HG03575 (cell line): ENCODE results near the gene AUH.

ENCODE experiments used
- ATAC-seq: cut with Tn5 transposase; IDR thresholded peaks from one replicate; pipeline ENCODE4 v1.9.1; 2021; ENCODE audit not compliant: unreplicated experiment, insufficient number of reproducible peaks, low FRiP score; ENCODE audit errors: extremely low read depth

The AUH gene

GRCh38 chr9:91222457-91222856, 139.3 kb downstream of the AUH start:
- ATAC-seq: no peak

DNA sequence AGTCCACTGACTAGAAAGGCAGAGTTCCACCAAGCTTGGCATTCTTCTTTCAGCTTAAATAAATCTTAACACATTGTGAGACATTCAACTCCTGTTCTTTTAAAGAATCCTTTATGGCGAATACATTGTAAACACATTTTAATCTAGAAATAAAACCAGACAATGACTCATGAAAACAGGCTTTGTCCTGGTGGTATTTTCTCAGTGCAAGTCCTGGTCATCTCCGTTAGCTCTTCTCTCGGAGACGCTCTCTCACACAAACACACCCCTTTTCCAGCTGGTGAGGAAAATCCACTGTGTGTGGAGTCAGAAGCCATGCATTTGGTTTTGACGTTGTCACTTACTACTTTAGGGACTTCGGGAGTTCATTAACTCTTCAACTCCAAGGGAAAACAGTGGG, 140.4 kb downstream of the AUH start:
- no peak for ATAC-seq

- no peak for ATAC-seq
Measured at GRCh38 chr9:91220491-91221135, 141.1 kb downstream of the AUH start.

GRCh38 chr9:91220021-91220420, 141.7 kb downstream of the AUH start:
- no peak for ATAC-seq

GRCh38 chr9:91219557-91219956, 142.2 kb downstream of the AUH start:
- no peak for ATAC-seq

DNA sequence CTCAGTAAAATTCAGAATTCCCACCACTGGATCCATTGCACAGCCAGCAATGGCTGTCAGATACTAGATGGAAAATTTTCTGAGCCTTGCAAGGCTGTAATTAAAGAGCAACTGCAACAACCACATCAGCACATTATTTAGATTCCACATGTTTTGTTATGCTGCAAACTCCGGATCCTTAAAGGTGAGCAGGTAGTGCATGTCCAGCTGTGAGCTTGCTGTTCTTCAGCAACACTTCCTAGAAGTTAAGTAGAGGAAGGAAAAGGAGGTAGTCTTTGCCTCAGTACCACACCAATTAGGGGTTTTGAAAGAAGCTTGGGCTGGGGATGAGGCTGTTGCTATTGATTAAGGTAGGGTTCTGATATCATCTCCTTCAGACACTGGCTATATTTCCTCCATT, 144.3 kb downstream of the AUH start:
- no peak for ATAC-seq

- ATAC-seq: no peak
Measured at GRCh38 chr9:91214867-91215266, 146.9 kb downstream of the AUH start.

DNA sequence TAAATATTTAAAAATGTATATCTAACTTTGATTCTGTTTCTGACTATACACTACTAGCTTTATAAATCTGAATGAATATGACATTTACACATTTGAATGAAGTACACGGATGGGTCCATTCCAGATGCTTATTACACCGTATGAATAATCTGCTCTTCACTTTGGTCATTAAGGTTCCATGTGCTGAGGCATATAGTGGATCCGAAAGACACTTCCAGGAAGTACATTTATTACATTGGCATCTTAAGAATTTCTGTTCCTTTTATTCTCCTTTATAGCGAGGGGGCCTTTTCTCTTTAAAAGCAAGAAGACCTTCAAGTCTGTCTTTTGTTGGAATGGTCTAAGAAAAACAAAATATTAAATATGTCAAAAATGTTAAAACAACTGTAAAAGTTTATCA, 147.6 kb downstream of the AUH start:
- ATAC-seq: no peak

DNA sequence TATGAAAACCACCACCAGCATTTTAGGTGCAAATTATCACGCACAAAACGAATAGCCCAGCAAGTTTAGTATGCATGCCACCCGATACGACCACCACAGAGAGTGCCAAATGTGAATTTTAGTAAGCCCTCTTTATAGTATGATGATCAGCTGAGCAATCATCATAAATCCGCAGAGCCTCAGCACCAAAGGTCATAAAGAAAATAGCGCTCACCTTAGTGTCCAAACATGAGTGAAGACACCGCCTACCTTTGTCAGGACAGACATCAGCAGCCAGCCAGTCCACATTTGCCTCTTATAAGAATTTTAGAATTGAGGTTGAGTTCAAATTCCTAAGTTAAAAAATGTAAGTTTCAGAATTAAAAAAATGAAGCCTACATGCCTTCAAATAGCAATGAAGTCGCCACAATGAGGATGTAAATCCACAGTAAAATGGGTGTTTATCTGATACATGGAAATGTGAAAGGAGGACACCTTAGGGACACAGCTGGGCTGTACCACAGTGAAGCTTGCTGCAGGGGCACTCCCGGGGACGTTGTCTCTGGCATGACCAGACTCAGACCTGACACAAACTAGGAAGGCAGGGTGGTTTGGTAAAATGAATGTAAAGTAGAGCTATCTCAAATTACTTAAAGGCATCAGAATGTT, 149.0 kb downstream of the AUH start:
- ATAC-seq: no peak

GRCh38 chr9:91211919-91212318, 149.8 kb downstream of the AUH start:
- ATAC-seq: no peak

GRCh38 chr9:91211414-91211813, 150.3 kb downstream of the AUH start:
- no peak for ATAC-seq

DNA sequence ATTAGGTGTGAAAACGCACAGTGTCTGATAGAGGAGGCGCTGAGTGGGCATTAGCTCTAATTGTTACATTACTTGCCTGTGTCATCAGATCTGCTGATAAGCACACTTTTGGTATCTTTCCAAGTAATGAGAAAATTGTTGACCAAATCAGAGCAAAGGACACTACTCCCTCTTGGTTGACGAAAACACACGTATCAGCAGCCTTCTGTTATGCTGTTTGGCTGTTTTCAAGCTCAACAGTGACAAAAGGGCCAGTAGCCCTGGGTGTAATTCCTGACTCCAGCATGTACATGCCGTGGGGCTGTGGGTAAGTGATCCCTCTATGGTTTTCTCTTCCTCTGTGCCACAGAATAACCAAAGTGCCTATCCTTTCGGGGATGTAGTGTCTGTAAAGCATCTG, 151.4 kb downstream of the AUH start:
- no peak for ATAC-seq

- no peak for ATAC-seq
Measured at GRCh38 chr9:91208837-91209236, 152.9 kb downstream of the AUH start.

DNA sequence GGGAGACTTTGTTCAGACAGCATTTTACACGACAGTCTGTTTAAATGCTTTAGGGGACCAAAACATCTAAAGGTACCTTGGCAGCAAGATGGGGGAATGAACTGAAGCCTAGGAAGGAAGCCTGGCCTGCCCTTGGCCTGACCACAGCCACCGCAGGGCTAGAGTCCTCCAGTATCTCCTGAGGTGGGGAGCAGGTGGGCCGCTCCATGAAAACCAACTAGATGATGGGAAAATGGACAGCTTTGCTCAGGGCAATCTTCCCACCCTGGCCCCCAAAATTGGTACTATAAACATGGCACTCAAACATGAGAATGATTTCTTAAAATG, 153.3 kb downstream of the AUH start:
- no peak for ATAC-seq

DNA sequence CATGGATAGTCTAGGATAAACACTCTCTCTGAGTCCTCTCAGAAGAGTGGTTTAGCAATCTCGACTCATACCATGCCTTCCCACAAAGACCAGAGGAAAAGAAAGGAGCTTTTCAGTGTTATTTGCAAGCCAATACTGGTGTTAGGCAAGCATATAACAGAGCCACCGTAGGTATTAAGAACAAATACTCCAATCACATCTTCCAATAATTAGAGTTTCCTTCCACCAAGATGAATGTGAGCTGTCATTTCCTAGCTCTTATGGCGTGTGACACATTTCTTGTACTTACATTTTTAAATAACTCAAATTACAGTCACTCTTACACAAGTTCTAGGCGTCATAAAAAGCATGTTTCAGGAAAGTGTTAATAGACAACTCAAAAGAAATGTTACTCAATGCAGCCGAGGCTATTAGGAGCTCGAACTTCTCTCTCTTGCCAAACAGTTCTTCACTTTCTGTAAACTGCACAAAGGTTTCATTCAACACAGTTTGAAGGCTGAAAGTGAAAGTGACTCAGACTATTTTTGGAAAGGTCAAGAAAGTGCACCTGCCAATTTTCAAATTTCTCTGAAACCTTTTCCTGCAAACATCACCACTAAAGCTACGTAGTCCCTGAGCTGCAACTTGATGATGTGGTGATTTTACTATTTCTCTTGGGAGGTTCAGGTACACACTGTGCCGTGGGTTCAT, 153.8 kb downstream of the AUH start:
- peak; percentile 60 for ATAC-seq

GRCh38 chr9:91207397-91207728, 154.4 kb downstream of the AUH start:
- ATAC-seq: no peak

GRCh38 chr9:91206806-91207205, 154.9 kb downstream of the AUH start:
- ATAC-seq: no peak

DNA sequence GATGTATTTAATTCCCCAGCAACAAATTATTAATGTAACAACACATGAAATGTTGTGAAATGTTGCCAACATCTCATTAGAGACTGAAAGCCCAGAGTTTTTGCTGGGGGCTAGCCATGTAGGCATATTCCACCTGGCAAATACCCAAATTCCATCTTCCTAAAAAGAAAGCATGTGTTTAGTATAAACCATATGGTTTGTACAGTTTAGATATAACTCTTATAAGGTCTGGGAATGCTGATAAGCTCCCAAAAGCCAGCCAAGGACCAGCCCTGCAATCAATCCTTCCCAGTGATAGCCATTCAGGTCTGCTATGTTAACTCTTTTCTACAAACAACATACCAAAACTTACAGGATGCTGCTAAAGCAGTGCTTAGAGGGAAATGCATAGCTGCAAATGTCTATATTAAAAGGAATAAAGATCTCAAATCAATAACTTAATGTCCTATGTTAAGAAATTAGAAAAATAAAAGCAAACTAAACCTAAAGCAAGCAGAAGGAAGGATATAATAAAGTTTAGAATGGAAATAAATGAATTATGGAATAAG, 158.9 kb downstream of the AUH start:
- no peak for ATAC-seq

- ATAC-seq: no peak
Measured at GRCh38 chr9:91200692-91201336, 160.9 kb downstream of the AUH start.
